GM18526 (cell line): ENCODE data around the gene BFSP2.

Source experiments
- POLR2A ChIP-seq: IDR thresholded peaks from 3 replicates; pipeline ENCODE4 v1.6.1; 2011; ENCODE audit not compliant: insufficient read length; ENCODE audit errors: extremely low read depth

BFSP2 gene

GRCh38 chr3:133424937-133425869 is 25.3 kb downstream of the BFSP2 start:
- peak; percentile 58 for TF ChIP-seq POLR2A

DNA sequence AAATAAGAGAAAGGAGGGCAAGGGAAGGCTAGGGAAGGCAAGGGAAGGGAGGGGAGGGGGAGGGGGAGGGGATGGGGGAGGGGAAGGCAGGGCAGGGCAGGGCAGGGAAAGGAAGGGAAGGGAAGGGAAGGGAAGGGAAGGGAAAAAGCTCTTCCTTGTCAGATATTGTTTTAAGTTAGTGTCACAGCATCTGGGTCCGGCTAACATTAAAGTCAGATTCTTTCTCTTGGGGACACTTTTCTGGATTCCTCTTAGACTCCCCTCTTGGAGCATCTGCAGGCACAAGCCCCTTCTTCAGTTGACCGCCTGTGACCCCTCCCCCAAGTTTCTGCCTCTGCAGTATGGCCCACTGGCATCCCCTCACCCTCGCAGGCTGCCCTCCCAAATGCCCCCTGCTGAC is 26.0 kb downstream of the BFSP2 start:
- TF ChIP-seq POLR2A, result no peak

DNA sequence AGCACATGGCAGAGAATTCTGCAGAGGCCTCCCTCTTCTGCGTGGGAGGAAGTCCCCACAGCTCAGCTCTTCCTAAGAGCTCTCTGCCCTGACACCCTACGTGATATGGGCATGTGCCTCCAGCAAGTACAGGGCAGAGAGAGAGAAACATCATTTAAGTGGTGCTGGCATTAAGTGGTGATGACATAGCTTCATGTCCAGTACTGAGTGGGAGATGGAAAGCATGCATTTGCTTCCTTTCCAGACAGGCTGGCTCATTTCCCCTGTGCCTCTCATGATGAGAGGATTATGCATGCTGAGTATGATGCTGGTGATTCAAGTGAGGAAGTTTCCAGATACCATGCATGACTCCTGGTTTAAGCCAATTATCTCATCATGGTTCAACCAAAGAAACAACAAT is 26.9 kb downstream of the BFSP2 start:
- TF ChIP-seq POLR2A, result no peak

DNA sequence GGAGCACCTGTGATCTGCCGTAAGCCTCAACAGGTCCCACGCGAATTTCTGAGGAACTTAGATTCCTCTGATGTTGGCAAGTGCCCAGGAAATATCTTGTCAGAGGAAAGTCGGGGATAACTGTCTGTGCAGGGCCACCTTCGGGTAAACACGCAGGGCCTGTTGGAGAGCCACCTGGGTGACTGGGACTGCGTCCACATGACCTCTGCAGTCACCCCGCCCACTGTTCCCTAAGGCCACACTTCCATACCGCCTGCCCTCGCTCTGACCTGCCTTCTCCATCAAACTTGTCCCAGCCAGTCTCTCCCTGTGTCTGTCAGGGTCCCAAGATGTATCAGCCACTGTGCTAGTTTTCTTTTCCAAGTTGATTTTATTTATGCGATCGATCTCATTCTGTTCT is 28.7 kb downstream of the BFSP2 start:
- TF ChIP-seq POLR2A, result no peak

DNA sequence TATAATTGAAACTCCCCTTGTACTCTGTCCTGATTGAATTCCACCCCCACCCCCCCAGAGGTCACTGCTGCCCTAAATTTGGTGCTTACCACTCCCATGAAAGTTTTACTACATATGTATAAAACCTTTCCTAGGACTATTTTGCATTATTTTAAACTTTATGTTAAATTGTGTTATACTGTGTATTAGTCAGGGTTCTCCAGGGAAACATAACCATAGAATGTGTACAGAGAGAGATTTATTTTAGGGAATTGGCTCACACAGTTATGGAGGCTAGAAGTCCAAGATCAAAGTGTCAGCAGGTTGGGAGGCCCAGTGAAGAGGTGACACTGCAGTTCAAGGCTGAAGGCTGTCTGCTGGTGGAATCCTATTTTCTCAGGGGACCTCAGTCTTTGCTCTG is 29.2 kb downstream of the BFSP2 start:
- TF ChIP-seq POLR2A, result no peak

DNA sequence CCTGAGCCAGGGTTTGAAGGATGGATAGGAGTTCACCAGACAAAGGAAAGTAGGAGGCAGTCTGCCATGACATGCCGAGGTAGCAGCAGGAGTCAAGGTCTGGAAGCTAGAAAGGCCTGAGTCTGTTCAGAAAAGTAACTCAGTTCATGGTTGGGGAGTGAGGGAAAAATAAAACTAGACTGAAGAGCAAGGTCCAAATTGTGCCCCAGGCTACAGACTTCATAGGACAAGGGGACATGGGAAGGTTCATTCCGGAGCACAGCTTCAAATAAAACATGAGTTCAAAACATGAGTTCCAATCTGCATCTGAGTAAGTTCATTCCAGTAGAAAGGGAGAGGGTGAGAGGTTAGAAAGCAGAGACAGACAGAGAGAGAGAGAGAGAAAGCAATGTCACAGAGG is 39.7 kb downstream of the BFSP2 start:
- TF ChIP-seq POLR2A, result no peak

- no peak for TF ChIP-seq POLR2A
Measured at GRCh38 chr3:133440652-133441051, 40.8 kb downstream of the BFSP2 start.

GRCh38 chr3:133441867-133442270 is 42.0 kb downstream of the BFSP2 start:
- TF ChIP-seq POLR2A, result no peak

GRCh38 chr3:133442518-133442917 is 42.7 kb downstream of the BFSP2 start:
- no peak for TF ChIP-seq POLR2A

GRCh38 chr3:133443649-133444422 is 44.0 kb downstream of the BFSP2 start:
- no peak for TF ChIP-seq POLR2A

DNA sequence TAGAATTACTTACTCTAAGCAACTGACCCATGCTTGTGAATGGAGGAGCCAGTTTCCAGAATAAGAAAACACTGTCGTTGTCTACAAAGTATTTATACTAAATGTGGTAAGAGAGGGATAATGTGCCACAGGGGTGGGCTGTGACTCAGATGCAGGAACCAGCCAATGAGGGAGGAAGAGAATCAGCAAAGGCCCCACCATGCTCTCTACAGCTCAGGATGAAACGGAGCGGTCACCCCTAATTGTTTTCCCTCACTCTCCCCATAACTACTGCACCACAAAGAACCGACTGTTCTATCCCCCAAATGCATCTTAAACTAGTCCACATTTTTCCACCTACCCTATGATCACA is 44.5 kb downstream of the BFSP2 start:
- no peak for TF ChIP-seq POLR2A

GRCh38 chr3:133445108-133445507 is 45.3 kb downstream of the BFSP2 start:
- TF ChIP-seq POLR2A, result no peak

DNA sequence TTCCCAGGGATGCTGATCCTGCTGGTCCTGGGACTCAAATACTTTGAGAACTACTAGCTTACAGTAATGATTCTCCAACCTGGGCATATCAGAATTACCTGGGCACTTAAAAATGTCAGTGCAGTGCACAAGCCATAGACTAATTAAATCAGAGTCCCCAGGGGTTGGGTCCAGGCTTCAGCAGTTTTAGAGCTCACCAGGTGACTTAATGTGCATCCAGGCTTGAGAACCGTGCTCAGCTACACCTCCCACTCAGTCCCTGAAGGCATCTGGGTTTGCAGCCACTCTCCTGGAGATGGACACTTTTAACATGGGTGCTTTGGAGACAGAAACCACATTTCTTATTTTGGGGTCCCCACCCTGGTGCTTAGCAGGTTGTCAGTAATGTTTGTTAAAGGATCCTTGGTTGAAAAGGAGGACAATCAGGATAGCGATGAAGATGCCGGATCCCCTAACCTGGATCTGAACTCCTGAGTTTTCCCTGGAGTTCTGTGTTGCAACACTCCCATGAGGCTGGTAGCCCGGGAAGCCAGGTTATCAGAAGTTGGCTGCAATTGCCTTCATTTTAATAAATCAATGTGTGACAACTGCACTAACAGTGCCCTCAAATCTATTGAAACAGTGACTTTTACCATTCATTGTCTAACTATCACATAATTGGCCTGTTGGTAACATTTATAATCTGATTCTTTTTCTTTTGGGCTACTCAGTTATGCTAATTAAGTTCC is 48.1 kb downstream of the BFSP2 start:
- TF ChIP-seq POLR2A, result no peak

- no peak for TF ChIP-seq POLR2A
Measured at GRCh38 chr3:133448478-133449122, 48.7 kb downstream of the BFSP2 start.

- TF ChIP-seq POLR2A, result no peak
Measured at GRCh38 chr3:133451309-133451708, 51.5 kb downstream of the BFSP2 start.
